Fibroblast of lung (primary cell): Measurements from ENCODE around the gene ARID3A. TPM values are rescaled to one million over a fixed set of nuclear protein-coding genes. Genes with fewer than 3 reads are reported as not detected.
A peak's percentile ranks its signal among the peaks of the same experiment; 100 is the strongest.

Experiments used
- DNase-seq, 2 donors: peaks; one replicate each; pipeline versions ENCODE4 v3.0.0 to v3.0.0-alpha.2; 2010; ENCODE audit warnings: low read depth in 2 of 2
- H2AFZ ChIP-seq: 2 replicates; pipeline ENCODE4 v1.5.1; 2012; ENCODE audit warnings: low read length, control low read depth, inconsistent platforms
- H3K27ac ChIP-seq: 2 replicates; pipeline ENCODE4 v1.5.1; 2011; ENCODE audit warnings: low read length, control low read depth; ENCODE audit not compliant: insufficient read depth
- H3K27me3 ChIP-seq: 2 replicates; pipeline ENCODE4 v1.5.1; 2011; ENCODE audit warnings: mild to moderate bottlenecking, low read length; ENCODE audit not compliant: control insufficient read depth, insufficient read depth
- H3K36me3 ChIP-seq: 2 replicates; pipeline ENCODE4 v1.5.1; 2011; ENCODE audit warnings: low read length; ENCODE audit not compliant: control insufficient read depth, insufficient read depth
- H3K4me1 ChIP-seq: 2 replicates; pipeline ENCODE4 v1.5.1; 2011; ENCODE audit warnings: low read length; ENCODE audit not compliant: control insufficient read depth, insufficient read depth; ENCODE audit errors: extremely low read depth
- H3K4me2 ChIP-seq: 2 replicates; pipeline ENCODE4 v1.5.1; 2011; ENCODE audit warnings: low read length, control low read depth; ENCODE audit not compliant: insufficient read depth; ENCODE audit errors: extremely low read depth
- H3K4me3 ChIP-seq, 4 experiments: fragments of 200-600 bp in 1 of 4; sonication (generic) in 1 of 4; replicated peaks in 1 of 4; 2 replicates each; pipeline ENCODE4 v1.5.1; 2011 to 2016; ENCODE audit warnings: low read length in 4 of 4, low read depth in 3 of 4, mild to moderate bottlenecking in 3 of 4, control low read depth in 2 of 4, inconsistent platforms in 1 of 4, mixed read lengths in 1 of 4; ENCODE audit not compliant: insufficient read depth in 1 of 4; ENCODE audit errors: control extremely low read depth in 1 of 4
- H3K79me2 ChIP-seq: 2 replicates; pipeline ENCODE4 v1.5.1; 2012; ENCODE audit warnings: mild to moderate bottlenecking, low read length, inconsistent platforms; ENCODE audit not compliant: control insufficient read depth, insufficient read depth
- H3K9ac ChIP-seq: 2 replicates; pipeline ENCODE4 v1.5.1; 2011; ENCODE audit warnings: mild to moderate bottlenecking, low read length, control low read depth; ENCODE audit not compliant: insufficient read depth
- H3K9me3 ChIP-seq: 2 replicates; pipeline ENCODE4 v1.5.1; 2012; ENCODE audit warnings: low read depth, low read length; ENCODE audit not compliant: control insufficient read depth, insufficient read depth
- H4K20me1 ChIP-seq: 2 replicates; pipeline ENCODE4 v1.5.1; 2011; ENCODE audit warnings: low read length; ENCODE audit not compliant: control insufficient read depth, insufficient read depth; ENCODE audit errors: extremely low read depth
- EZH2 ChIP-seq: IDR thresholded peaks from 2 replicates; pipeline ENCODE4 v1.5.1; 2012; ENCODE audit warnings: low read length, control low read depth, mild to moderate bottlenecking; ENCODE audit errors: missing control alignments
- polyA plus RNA-seq, 2 donors: library from polyadenylated mRNA; depleted of rRNA in 1 of 2; stranded (reverse) in 1 of 2; unstranded in 1 of 2; fragments of >200 nt; gene quantifications; 2 replicates each; pipeline ENCODE4 v1.2.1, GENCODE V29; 2011 to 2012; ENCODE audit warnings: missing spikeins in 1 of 2
- total RNA-seq: library from RNA; depleted of rRNA; stranded (reverse); fragments of >200 nt; gene quantifications from 2 replicates; pipeline ENCODE4 v1.2.1, GENCODE V29; 2014
- TF ChIP-seq, protein P1 (sequence below), 2 donors: IDR thresholded peaks in 1 of 2; conservative IDR thresholded peaks in 1 of 2; 1 replicate in 1 of 2; 2 replicates in 1 of 2; pipeline ENCODE4 v1.5.1; 2011 to 2012; ENCODE audit warnings: low read length in 2 of 2, control low read depth in 1 of 2, inconsistent platforms in 1 of 2, low read depth in 1 of 2, mild to moderate bottlenecking in 1 of 2

The ARID3A gene
- total and polyA plus RNA-seq, 2 donors (not counting 1 experiment from before 2014, with no cell fraction given), result 6.4 to 14.9 TPM

DNA sequence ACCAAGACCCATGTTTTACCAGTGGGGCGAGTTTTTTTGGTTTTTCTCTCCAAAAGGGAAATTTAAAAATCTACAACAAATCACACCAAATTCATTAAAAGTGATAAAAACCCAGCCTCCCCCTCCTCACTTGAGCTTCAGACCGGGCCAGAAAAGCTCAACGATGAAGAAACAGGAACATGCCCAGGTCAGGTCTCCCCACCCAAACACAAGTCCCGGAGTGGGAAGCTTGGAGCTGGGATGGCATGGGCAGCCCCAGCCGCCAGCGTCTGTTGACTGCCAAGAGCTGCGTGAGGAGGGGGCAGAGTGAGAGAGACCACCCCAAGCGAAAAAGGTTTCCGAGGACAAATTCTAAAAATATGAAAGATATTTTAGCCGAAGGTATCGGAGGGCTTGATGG is 28.8 kb upstream of the ARID3A start:
- Histone ChIP-seq H3K4me2 (no peak overlapping the region), H3K27ac (no peak overlapping the region), H4K20me1 (no peaks in the 10 kb centered on the region), H3K36me3 (peaks cover 10% of the 10 kb centered on the region), H3K4me1 (no peaks in the 10 kb centered on the region), H3K27me3 (no peaks in the 10 kb centered on the region), H3K79me2 (peaks cover 4% of the 10 kb centered on the region), H2AFZ (no peak overlapping the region), H3K4me3 (no peak overlapping the region), H3K9ac (no peak overlapping the region), H3K9me3 (no peaks in the 10 kb centered on the region)
- DNase-seq, result no peak
- TF ChIP-seq EZH2, result no peak
- TF ChIP-seq, protein P1, sequence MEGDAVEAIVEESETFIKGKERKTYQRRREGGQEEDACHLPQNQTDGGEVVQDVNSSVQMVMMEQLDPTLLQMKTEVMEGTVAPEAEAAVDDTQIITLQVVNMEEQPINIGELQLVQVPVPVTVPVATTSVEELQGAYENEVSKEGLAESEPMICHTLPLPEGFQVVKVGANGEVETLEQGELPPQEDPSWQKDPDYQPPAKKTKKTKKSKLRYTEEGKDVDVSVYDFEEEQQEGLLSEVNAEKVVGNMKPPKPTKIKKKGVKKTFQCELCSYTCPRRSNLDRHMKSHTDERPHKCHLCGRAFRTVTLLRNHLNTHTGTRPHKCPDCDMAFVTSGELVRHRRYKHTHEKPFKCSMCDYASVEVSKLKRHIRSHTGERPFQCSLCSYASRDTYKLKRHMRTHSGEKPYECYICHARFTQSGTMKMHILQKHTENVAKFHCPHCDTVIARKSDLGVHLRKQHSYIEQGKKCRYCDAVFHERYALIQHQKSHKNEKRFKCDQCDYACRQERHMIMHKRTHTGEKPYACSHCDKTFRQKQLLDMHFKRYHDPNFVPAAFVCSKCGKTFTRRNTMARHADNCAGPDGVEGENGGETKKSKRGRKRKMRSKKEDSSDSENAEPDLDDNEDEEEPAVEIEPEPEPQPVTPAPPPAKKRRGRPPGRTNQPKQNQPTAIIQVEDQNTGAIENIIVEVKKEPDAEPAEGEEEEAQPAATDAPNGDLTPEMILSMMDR (conservative IDR thresholded peaks at IDR 0.05 in 1 of 2, IDR thresholded peaks at IDR 0.05 in 1 of 2; ENCODE audit: low read depth in 1 of 2, low read length in 2 of 2), result no peak

DNA sequence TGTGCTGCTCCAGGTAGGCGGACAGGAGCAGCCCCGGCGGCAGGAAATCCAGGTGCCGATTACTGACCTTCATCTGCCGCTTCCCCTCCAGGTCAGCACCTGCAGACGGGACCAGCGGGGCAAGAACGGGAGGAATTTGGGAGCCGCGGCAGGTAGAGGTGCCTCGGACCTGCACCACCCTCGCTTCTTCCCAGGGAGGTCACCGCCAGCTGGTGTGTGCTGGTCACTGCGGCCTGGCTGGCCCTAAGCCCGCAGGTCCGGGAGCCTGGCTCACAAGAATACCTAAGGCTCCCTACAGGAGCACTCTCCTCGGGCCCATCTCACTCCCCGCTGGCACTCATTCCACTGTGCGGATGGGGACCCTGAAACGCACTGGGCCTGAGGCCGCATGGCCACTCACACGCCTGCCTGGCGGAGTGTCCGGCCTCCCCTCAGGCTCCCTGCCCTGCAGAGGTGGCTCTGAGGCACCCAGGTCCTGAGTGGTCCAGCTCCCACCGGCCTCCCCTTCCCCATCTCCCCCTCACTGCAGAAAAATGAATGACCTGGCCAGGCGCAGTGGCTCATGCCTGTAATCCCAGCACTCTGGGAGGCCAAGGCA is 28.3 kb upstream of the ARID3A start:
- H3K36me3 ChIP-seq, result peaks cover 10% of the 10 kb centered on the region
- no peak for TF ChIP-seq EZH2
- TF ChIP-seq, protein P1 (conservative IDR thresholded peaks at IDR 0.05 in 1 of 2, IDR thresholded peaks at IDR 0.05 in 1 of 2; ENCODE audit: low read depth in 1 of 2, low read length in 2 of 2), result peak in 1 of 2 donors; percentile 11
- no peak for DNase-seq

DNA sequence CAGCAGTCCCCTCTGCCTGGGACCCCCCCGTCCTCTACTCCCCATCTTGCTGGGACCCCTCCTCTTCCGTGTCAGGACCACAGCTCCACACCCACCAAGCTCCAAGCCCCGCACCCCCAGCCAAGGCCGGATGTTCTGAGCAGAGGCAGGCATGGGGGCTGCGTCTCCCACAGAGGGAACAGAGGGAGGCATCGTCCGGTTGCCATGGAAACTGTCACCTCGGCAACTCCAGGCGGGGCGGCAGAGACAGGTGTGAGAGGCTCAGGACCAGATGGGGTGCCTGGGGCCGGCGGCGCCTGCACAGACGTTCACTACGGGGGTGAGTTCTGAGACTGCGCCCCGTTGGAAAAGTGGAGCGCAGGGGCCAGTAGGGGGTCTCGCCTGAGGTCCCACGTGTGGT is 27.2 kb upstream of the ARID3A start:
- Histone ChIP-seq H3K4me2 (no peak overlapping the region), H3K79me2 (no peaks in the 10 kb centered on the region), H3K9me3 (no peaks in the 10 kb centered on the region), H3K27me3 (no peaks in the 10 kb centered on the region), H3K4me3 (no peak overlapping the region), H3K27ac (no peak overlapping the region), H2AFZ (no peak overlapping the region), H3K36me3 (peaks cover 10% of the 10 kb centered on the region), H3K4me1 (no peaks in the 10 kb centered on the region), H3K9ac (no peak overlapping the region), H4K20me1 (no peaks in the 10 kb centered on the region)
- DNase-seq, result no peak
- TF ChIP-seq, protein P1 (conservative IDR thresholded peaks at IDR 0.05 in 1 of 2, IDR thresholded peaks at IDR 0.05 in 1 of 2; ENCODE audit: low read depth in 1 of 2, low read length in 2 of 2), result no peak

More for the DNA sequence above, 28.3 kb upstream of the ARID3A start:
- Histone ChIP-seq H3K4me2 (no peak overlapping the region), H3K9me3 (no peaks in the 10 kb centered on the region), H3K4me3 (no peak overlapping the region), H3K27ac (no peak overlapping the region), H3K79me2 (no peaks in the 10 kb centered on the region), H3K27me3 (no peaks in the 10 kb centered on the region), H3K9ac (no peak overlapping the region), H2AFZ (no peak overlapping the region), H3K4me1 (no peaks in the 10 kb centered on the region), H4K20me1 (no peaks in the 10 kb centered on the region)
